ENCODE measurements around the gene PKP1.

The PKP1 gene

GRCh38 chr1:201376464-201377374 is 93.4 kb downstream of the PKP1 start:
- no peak for DNase-seq

DNA sequence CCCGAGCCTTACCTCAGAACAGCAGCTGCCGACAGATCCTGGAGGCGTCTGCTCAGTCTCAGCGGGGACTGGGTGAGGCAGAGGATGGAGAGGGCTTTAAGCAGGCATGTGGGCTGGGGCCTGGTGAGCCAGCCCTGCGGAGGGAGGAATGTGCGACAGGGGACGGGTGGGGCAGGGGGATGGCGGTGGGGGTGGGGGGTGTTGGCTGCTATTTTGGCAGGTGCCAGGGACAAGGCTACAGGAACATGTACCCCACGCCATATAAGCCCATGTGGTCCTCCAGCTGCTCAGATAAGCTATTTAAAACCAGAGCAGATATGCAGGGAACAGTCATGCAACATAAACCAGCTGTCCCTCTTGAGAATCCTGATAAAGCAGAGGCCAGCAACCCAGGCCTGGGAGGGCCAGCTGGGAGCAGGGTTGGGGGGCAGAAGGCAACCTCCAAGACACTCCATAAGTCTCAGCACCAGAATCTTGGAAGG is 94.3 kb downstream of the PKP1 start, which contains the start of gene TNNT2:
TSS of gene TNNT2 (minus strand) at position 70 of the 482 bp plus-strand sequence. CDS start 4,426 bp downstream, outside the sequence.
- DNase-seq: no peak

DNA sequence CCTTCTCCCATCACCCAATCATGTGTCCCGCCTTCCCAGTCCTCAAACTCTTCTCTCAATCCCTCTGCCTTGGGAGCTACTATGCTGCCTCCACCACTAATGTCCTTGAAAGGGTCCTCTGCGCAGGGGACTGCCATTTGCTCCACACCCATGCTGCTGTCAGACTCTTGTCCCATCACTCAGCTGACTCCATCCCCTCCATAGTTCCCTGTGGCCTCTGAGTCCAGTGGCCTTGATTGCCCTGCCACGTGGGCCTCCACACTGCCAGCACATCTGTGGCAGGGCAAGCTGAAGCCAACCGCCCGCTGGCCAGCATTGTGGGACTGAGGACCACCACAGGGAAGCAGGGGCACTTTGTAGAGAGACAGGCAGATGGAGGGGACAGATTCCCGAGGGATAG is 95.5 kb downstream of the PKP1 start:
- DNase-seq: no peak

- no peak for DNase-seq
These were observed 96.5 kb downstream of the PKP1 start for GRCh38 chr1:201379733-201380242.

GRCh38 chr1:201381130-201381529 is 97.8 kb downstream of the PKP1 start:
- DNase-seq: no peak
